Measurements from ENCODE around the gene PTPRF. TPM values are rescaled to one million over a fixed set of nuclear protein-coding genes. Genes with fewer than 3 reads are reported as not detected.

The PTPRF gene
- polyA plus RNA-seq, 3 donors = not detected

DNA sequence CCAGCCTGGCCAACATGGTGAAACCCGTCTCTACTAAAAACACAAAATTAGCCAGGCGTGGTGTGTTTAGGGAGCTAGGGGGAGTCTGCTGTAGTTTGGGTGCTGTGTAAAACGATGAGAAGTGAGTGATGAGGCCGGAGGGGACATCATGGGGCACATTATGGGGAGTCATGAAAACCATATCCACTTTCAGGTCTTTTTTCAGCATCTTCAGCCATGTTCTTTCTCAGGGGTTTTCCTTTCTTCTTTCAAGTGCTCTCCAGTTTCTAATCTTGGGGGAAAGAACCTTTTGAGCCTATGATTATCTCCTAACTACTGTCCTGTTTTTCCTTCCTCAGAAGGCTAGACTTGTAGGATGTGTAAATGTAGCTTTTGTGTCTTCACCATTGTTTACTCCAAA lies 133.7 kb downstream of the PTPRF start:
- no peak overlapping the region for H3K4me3 ChIP-seq (replicated peaks in 1 of 3; ENCODE audit: low read depth in 2 of 3, low read length in 3 of 3)
- peaks cover 18% of the 10 kb centered on the region for H4K20me1 ChIP-seq (ENCODE audit: insufficient read depth, low read length)
- H3K79me2 ChIP-seq (ENCODE audit: insufficient read depth, low read length) = peaks cover 15% of the 10 kb centered on the region
- H2AFZ ChIP-seq (ENCODE audit: insufficient read depth, low read depth, low read length, poor library complexity, severe bottlenecking) = no peak overlapping the region
- no peaks in the 10 kb centered on the region for H3K4me1 ChIP-seq (ENCODE audit: control insufficient read depth in 1 of 2, insufficient read depth in 2 of 2, low read length in 2 of 2)
- Mint-ChIP-seq H3K4me3 (no peak overlapping the region), H3K27ac (peak overlapping the region in 1 of 7 donors; percentile 28), H3K4me1 (no peaks in the 10 kb centered on the region), H3K9me3 (no peaks in the 10 kb centered on the region), H3K27me3 (ENCODE audit: low read depth in 3 of 3) (peaks cover 0 to under 1% (median 0%) of the 10 kb centered on the region in 3 donors), H3K36me3 (peaks cover 90 to 99% of the 10 kb centered on the region in 2 donors)
- H3K4me2 ChIP-seq (replicated peaks; ENCODE audit: extremely low read depth, low read length, poor library complexity, severe bottlenecking) = no peak overlapping the region
- DNase-seq = no peak
- TF ChIP-seq, protein P1, sequence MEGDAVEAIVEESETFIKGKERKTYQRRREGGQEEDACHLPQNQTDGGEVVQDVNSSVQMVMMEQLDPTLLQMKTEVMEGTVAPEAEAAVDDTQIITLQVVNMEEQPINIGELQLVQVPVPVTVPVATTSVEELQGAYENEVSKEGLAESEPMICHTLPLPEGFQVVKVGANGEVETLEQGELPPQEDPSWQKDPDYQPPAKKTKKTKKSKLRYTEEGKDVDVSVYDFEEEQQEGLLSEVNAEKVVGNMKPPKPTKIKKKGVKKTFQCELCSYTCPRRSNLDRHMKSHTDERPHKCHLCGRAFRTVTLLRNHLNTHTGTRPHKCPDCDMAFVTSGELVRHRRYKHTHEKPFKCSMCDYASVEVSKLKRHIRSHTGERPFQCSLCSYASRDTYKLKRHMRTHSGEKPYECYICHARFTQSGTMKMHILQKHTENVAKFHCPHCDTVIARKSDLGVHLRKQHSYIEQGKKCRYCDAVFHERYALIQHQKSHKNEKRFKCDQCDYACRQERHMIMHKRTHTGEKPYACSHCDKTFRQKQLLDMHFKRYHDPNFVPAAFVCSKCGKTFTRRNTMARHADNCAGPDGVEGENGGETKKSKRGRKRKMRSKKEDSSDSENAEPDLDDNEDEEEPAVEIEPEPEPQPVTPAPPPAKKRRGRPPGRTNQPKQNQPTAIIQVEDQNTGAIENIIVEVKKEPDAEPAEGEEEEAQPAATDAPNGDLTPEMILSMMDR (IDR thresholded peaks at IDR 0.05) = no peak
- no peaks in the 10 kb centered on the region for H3K9me3 ChIP-seq (replicated peaks in 1 of 2; ENCODE audit: control insufficient read depth in 1 of 2, insufficient read depth in 1 of 2, low read length in 2 of 2)
- H3K27ac ChIP-seq (ENCODE audit: low read depth in 1 of 2, low read length in 2 of 2) = no peak overlapping the region
- no peak overlapping the region for H3K9ac ChIP-seq (ENCODE audit: insufficient read depth, low read length, poor library complexity, severe bottlenecking)
- H3K27me3 ChIP-seq (ENCODE audit: control insufficient read depth in 2 of 2, insufficient read depth in 2 of 2, low read length in 2 of 2) = no peaks in the 10 kb centered on the region
- intact Hi-C loops (cut with micrococcal nuclease) = no loop called here
- H3K36me3 ChIP-seq (replicated peaks in 1 of 2; ENCODE audit: control insufficient read depth in 1 of 2, insufficient read depth in 2 of 2, low read length in 2 of 2) = peaks cover 98 to 100% of the 10 kb centered on the region in 2 donors
- no CpG with 5 or more reads among the region's 4 CpGs for WGBS (ENCODE audit: insufficient coverage)

DNA sequence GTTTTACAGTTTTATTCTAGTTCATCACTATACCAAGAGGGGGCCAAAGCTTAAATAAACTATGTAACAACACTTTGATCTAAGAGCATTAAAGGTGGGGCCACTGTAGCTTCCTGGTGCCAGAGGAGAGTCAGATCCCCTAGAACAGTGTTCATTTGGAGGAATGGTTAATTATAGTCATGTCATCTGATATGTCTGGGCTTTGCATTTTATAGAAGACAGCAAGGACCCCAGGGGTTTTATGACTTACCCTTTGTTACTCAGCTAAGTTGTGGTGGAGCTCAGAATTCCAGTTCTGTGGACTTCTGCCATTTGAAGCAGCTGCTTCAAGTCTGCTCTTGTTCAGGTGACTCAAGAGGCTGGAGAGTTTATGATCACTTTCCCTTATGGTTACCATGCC lies 135.9 kb downstream of the PTPRF start:
- Histone ChIP-seq H4K20me1 (ENCODE audit: insufficient read depth, low read length) (peaks cover 11% of the 10 kb centered on the region), H3K4me2 (replicated peaks; ENCODE audit: extremely low read depth, low read length, poor library complexity, severe bottlenecking) (no peak overlapping the region), H3K9ac (ENCODE audit: insufficient read depth, low read length, poor library complexity, severe bottlenecking) (no peak overlapping the region), H2AFZ (ENCODE audit: insufficient read depth, low read depth, low read length, poor library complexity, severe bottlenecking) (no peak overlapping the region), H3K79me2 (ENCODE audit: insufficient read depth, low read length) (peaks cover 5% of the 10 kb centered on the region), H3K27me3 (ENCODE audit: control insufficient read depth in 2 of 2, insufficient read depth in 2 of 2, low read length in 2 of 2) (no peaks in the 10 kb centered on the region), H3K4me3 (replicated peaks in 1 of 3; ENCODE audit: low read depth in 2 of 3, low read length in 3 of 3) (no peak overlapping the region), H3K27ac (ENCODE audit: low read depth in 1 of 2, low read length in 2 of 2) (no peak overlapping the region), H3K36me3 (replicated peaks in 1 of 2; ENCODE audit: control insufficient read depth in 1 of 2, insufficient read depth in 2 of 2, low read length in 2 of 2) (peaks cover 98 to 100% of the 10 kb centered on the region in 2 donors), H3K9me3 (replicated peaks in 1 of 2; ENCODE audit: control insufficient read depth in 1 of 2, insufficient read depth in 1 of 2, low read length in 2 of 2) (no peaks in the 10 kb centered on the region), H3K4me1 (ENCODE audit: control insufficient read depth in 1 of 2, insufficient read depth in 2 of 2, low read length in 2 of 2) (no peaks in the 10 kb centered on the region)
- Mint-ChIP-seq H3K36me3 (peaks cover 94 to 99% of the 10 kb centered on the region in 2 donors), H3K4me1 (no peaks in the 10 kb centered on the region), H3K4me3 (no peak overlapping the region), H3K27ac (no peak overlapping the region), H3K9me3 (no peaks in the 10 kb centered on the region), H3K27me3 (ENCODE audit: low read depth in 3 of 3) (peaks cover 0 to 1% (median 0%) of the 10 kb centered on the region in 3 donors)
- TF ChIP-seq, protein P1 (IDR thresholded peaks at IDR 0.05) = no peak
- no peak for DNase-seq
- intact Hi-C loops (cut with micrococcal nuclease) = no loop called here
